Measurements from ENCODE around the gene C1orf35.

C1orf35 gene

DNA sequence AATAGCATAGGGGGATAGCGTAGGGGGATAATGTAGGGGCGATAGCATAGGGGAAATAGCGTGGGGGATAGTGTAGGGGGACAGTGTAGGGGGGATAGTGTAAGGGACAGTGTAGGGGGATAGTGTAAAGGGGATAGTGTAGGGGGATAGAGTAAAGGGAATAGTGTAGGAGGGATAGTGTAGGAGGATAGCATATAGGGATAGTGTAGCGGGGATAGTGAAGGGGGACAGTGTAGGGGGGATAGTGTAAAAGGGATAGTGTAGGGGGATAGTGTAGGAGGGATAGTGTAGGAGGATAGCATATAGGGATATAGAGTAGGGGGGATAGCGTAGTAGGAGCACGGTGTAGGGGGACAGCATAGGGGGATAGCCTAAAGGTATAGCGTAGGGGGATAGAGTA is 34.8 kb downstream of the C1orf35 start:
- no peak overlapping the region for H2AFZ ChIP-seq (ENCODE audit: low read length, unreplicated experiment)
- H3K79me2 ChIP-seq (ENCODE audit: control insufficient read depth, insufficient read depth, low read length, unreplicated experiment): no peaks in the 10 kb centered on the region
- H3K4me3 ChIP-seq (ENCODE audit: low read depth, low read length): no peak overlapping the region
- no peak overlapping the region for H3K27ac ChIP-seq (ENCODE audit: low read depth, low read length)
- no peaks in the 10 kb centered on the region for H3K36me3 ChIP-seq (ENCODE audit: insufficient read depth, low read length)
- peaks cover 44% of the 10 kb centered on the region for H3K27me3 ChIP-seq (ENCODE audit: insufficient read depth, low read length)
- no peaks in the 10 kb centered on the region for H3K4me1 ChIP-seq (ENCODE audit: control insufficient read depth, insufficient read depth, low read length, unreplicated experiment)

DNA sequence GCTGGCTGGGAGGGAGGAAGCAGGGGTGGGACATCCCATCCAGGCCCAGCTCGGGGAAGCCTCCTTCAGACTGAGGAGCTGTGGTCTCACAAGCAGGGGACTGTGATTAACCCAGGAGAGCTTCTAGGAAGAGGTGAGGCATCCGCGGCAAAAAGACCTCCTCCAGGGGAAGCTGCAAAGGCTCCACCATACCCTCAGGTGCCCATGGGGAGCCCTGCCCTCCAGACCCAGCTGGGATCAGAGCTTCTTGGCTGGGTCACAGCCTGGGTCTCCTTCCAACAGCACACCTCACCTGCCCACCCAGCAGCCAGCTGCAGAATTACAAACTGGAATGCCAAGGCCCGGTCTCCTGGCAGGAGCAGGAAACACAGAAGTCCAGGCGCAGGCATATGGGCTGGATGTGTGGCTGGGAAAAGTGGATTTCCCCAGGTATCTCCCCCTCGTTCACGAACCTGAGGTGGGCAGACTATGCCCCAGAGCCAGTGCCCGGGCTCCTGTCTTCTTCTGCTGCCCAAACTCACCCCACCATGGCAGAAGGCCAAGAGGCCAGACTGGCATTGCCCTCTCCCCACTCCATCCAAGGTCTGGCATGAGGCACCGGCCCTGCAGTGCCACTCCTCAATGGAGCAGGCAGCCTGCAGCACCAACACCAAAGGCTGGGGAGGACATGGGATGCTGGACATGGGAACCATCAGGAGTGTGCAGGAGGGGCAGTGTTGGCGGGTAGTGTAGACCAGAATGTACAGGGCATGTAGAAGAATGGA is 36.1 kb downstream of the C1orf35 start:
- Histone ChIP-seq H2AFZ (ENCODE audit: low read length, unreplicated experiment) (no peak overlapping the region), H3K4me1 (ENCODE audit: control insufficient read depth, insufficient read depth, low read length, unreplicated experiment) (no peaks in the 10 kb centered on the region), H3K27me3 (ENCODE audit: insufficient read depth, low read length) (peaks cover 44% of the 10 kb centered on the region), H3K27ac (ENCODE audit: low read depth, low read length) (no peak overlapping the region), H3K4me3 (ENCODE audit: low read depth, low read length) (no peak overlapping the region), H3K36me3 (ENCODE audit: insufficient read depth, low read length) (no peaks in the 10 kb centered on the region), H3K79me2 (ENCODE audit: control insufficient read depth, insufficient read depth, low read length, unreplicated experiment) (no peaks in the 10 kb centered on the region)

DNA sequence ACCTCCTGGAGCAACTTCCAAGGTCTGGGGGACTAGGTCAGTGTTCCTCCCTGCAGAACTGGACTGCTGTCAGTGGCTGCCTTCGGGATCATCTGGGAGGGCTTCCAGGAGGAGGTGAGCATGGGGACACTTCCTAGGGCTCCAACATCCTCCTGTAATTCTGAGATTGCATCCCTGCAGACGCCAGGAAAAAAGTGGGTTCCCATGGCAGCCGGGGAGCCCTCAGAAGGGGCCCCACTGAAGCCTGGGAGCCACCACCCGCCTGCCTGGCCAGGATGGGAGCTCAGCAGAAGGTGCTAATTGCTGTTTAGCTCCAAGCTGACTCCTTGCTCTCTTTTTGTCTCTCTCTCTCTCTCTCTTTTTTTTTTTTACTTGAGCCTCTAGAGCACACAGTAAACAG is 36.7 kb downstream of the C1orf35 start:
- Histone ChIP-seq H3K79me2 (ENCODE audit: control insufficient read depth, insufficient read depth, low read length, unreplicated experiment) (no peaks in the 10 kb centered on the region), H3K27me3 (ENCODE audit: insufficient read depth, low read length) (peaks cover 44% of the 10 kb centered on the region), H3K36me3 (ENCODE audit: insufficient read depth, low read length) (no peaks in the 10 kb centered on the region), H3K4me3 (ENCODE audit: low read depth, low read length) (no peak overlapping the region), H3K27ac (ENCODE audit: low read depth, low read length) (no peak overlapping the region), H2AFZ (ENCODE audit: low read length, unreplicated experiment) (no peak overlapping the region), H3K4me1 (ENCODE audit: control insufficient read depth, insufficient read depth, low read length, unreplicated experiment) (no peaks in the 10 kb centered on the region)

GRCh38 chr1:228065543-228066347 is 37.4 kb downstream of the C1orf35 start:
- Histone ChIP-seq H3K79me2 (ENCODE audit: control insufficient read depth, insufficient read depth, low read length, unreplicated experiment) (no peaks in the 10 kb centered on the region), H2AFZ (ENCODE audit: low read length, unreplicated experiment) (no peak overlapping the region), H3K27ac (ENCODE audit: low read depth, low read length) (no peak overlapping the region), H3K4me1 (ENCODE audit: control insufficient read depth, insufficient read depth, low read length, unreplicated experiment) (peaks cover under 1% of the 10 kb centered on the region), H3K27me3 (ENCODE audit: insufficient read depth, low read length) (peaks cover 46% of the 10 kb centered on the region), H3K4me3 (ENCODE audit: low read depth, low read length) (no peak overlapping the region), H3K36me3 (ENCODE audit: insufficient read depth, low read length) (no peaks in the 10 kb centered on the region)

- Histone ChIP-seq H3K79me2 (ENCODE audit: control insufficient read depth, insufficient read depth, low read length, unreplicated experiment) (no peaks in the 10 kb centered on the region), H3K4me1 (ENCODE audit: control insufficient read depth, insufficient read depth, low read length, unreplicated experiment) (peaks cover 8% of the 10 kb centered on the region), H3K27me3 (ENCODE audit: insufficient read depth, low read length) (peaks cover 51% of the 10 kb centered on the region), H3K36me3 (ENCODE audit: insufficient read depth, low read length) (no peaks in the 10 kb centered on the region), H2AFZ (ENCODE audit: low read length, unreplicated experiment) (no peak overlapping the region), H3K27ac (ENCODE audit: low read depth, low read length) (no peak overlapping the region), H3K4me3 (ENCODE audit: low read depth, low read length) (no peak overlapping the region)
Observed at GRCh38 chr1:228064741-228065542, 38.2 kb downstream of the C1orf35 start.

DNA sequence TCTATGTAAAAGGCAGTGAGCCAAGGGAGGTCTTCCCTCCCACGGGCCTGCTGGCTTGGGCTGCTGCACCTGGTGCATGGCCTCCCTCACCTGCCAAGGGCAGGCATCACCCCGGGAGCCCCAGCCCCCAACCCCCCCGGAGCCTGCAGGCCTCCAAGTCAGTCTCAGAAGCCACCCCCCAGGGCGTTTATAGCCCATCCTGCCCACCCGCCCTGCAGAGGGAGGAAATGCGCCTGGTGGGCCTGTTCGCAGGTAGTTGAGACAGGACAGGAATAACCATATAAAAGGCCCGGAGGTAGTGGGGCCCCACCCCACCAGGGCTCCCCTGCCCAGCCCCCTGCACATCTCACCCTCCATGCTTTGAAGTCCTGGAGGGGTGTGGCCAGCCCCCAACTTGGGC is 38.8 kb downstream of the C1orf35 start:
- no peaks in the 10 kb centered on the region for H3K79me2 ChIP-seq (ENCODE audit: control insufficient read depth, insufficient read depth, low read length, unreplicated experiment)
- no peak overlapping the region for H3K27ac ChIP-seq (ENCODE audit: low read depth, low read length)
- no peak overlapping the region for H2AFZ ChIP-seq (ENCODE audit: low read length, unreplicated experiment)
- H3K4me3 ChIP-seq (ENCODE audit: low read depth, low read length): no peak overlapping the region
- H3K27me3 ChIP-seq (ENCODE audit: insufficient read depth, low read length): peaks cover 53% of the 10 kb centered on the region
- H3K36me3 ChIP-seq (ENCODE audit: insufficient read depth, low read length): no peaks in the 10 kb centered on the region
- peaks cover 8% of the 10 kb centered on the region for H3K4me1 ChIP-seq (ENCODE audit: control insufficient read depth, insufficient read depth, low read length, unreplicated experiment)

DNA sequence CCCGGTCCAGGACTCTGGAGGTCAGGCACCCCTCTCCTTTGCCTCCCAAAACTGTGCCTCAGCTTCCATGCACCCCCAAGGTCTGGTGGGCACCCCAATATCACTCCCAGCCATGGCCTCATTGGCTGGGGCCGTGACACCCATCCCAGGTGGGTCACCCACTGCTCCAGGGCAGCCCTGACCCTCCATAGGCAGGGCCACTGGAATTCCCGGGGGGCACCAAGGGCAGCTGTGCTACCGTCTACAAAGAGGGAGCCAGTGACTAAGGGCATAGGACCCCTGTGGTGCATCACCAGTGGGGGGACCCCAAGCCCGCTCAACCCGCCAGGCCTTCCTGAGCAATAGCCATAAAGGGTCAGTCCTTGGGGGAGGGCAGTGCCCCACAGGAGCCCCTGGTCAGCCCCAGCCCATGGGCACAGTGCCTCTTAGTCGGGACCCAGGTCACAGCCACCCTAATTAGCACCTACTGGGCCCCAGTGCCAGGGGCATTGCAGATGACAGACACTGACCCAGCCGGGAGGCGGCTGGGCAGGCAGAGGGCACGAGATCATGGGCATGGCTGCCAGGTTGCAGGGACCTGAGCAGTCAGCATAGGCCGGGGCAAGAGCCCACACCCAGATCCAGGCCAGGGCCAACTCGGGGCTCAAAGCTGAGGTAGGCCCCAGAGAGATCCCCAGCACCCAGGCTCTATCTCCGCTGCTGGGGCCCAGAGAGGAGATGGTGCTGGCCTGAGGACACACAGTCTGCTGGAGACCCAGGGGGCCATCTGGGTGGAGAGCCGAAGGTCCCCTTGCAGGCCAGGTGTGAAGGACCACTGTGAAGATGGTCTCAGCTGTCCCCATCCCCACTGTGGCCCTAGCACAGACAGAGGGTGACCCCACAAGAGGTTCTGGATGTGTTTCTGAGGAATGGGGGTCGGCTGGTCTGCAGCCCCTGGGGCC is 39.6 kb downstream of the C1orf35 start:
- no peaks in the 10 kb centered on the region for H3K79me2 ChIP-seq (ENCODE audit: control insufficient read depth, insufficient read depth, low read length, unreplicated experiment)
- H2AFZ ChIP-seq (ENCODE audit: low read length, unreplicated experiment): no peak overlapping the region
- H3K36me3 ChIP-seq (ENCODE audit: insufficient read depth, low read length): no peaks in the 10 kb centered on the region
- H3K4me3 ChIP-seq (ENCODE audit: low read depth, low read length): no peak overlapping the region
- H3K4me1 ChIP-seq (ENCODE audit: control insufficient read depth, insufficient read depth, low read length, unreplicated experiment): peaks cover 8% of the 10 kb centered on the region
- peaks cover 54% of the 10 kb centered on the region for H3K27me3 ChIP-seq (ENCODE audit: insufficient read depth, low read length)
- H3K27ac ChIP-seq (ENCODE audit: low read depth, low read length): no peak overlapping the region

DNA sequence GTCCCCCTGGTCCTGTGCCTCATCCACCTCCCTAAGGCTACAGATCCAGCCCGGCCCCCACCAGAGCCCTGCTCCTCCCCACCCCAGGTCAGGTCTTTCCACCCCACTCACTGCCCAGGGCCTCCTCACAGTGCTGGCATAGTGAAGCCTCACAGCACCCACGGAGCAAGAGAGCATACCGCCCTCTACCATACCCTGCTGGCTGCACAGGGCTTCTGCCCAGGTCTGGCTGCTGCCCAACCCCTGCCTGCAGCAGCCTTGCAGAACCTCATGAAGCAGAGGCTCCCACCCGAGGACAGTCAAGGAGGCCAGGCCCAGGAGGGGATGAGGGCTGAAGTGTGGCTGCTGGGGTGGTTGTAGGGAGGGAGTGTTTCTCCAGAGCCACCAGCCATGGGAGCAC is 40.3 kb downstream of the C1orf35 start:
- no peak overlapping the region for H3K4me3 ChIP-seq (ENCODE audit: low read depth, low read length)
- H2AFZ ChIP-seq (ENCODE audit: low read length, unreplicated experiment): no peak overlapping the region
- peaks cover 58% of the 10 kb centered on the region for H3K27me3 ChIP-seq (ENCODE audit: insufficient read depth, low read length)
- no peaks in the 10 kb centered on the region for H3K79me2 ChIP-seq (ENCODE audit: control insufficient read depth, insufficient read depth, low read length, unreplicated experiment)
- H3K27ac ChIP-seq (ENCODE audit: low read depth, low read length): no peak overlapping the region
- H3K4me1 ChIP-seq (ENCODE audit: control insufficient read depth, insufficient read depth, low read length, unreplicated experiment): peaks cover 8% of the 10 kb centered on the region
- H3K36me3 ChIP-seq (ENCODE audit: insufficient read depth, low read length): no peaks in the 10 kb centered on the region

DNA sequence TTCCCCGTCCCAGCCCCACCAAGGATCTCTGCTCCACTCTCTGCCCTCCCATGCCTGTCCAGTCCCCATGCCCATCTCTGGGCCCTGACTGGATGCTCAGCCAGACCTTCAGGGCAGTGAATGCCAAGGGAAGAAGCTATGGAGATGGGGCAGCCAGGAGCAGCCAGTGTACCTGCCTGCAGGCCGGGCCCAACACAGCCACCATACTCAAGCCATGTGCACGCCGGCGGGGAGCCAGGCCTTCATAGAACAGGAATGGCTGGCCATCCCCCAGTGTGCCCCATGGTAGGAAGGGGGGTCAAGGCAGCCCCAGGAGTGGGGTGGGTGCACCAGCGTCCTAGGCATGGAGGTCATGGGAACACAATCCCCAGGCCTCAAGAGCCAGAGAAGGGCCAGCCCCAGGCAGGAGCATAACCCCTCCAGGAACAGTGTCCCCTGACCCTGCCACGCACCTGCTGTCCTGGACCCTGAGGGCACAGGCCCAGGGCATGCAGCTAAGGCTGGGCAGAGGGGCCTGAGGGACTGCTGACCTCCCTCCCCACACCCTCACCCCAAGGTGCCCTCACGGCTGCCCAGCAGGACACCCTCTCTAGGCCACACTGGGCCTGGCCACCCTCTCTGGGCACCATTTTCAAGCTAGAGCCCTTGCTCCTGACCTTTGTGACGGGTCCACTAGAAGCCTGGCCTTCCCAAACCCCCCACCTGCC is 40.9 kb downstream of the C1orf35 start:
- H3K79me2 ChIP-seq (ENCODE audit: control insufficient read depth, insufficient read depth, low read length, unreplicated experiment): no peaks in the 10 kb centered on the region
- H2AFZ ChIP-seq (ENCODE audit: low read length, unreplicated experiment): no peak overlapping the region
- no peaks in the 10 kb centered on the region for H3K36me3 ChIP-seq (ENCODE audit: insufficient read depth, low read length)
- peaks cover 58% of the 10 kb centered on the region for H3K27me3 ChIP-seq (ENCODE audit: insufficient read depth, low read length)
- H3K4me1 ChIP-seq (ENCODE audit: control insufficient read depth, insufficient read depth, low read length, unreplicated experiment): peaks cover 8% of the 10 kb centered on the region
- no peak overlapping the region for H3K27ac ChIP-seq (ENCODE audit: low read depth, low read length)
- H3K4me3 ChIP-seq (ENCODE audit: low read depth, low read length): no peak overlapping the region

Measured in ACC112 (cell line).